Hepatocyte (in vitro differentiated cells): ENCODE results near the gene ZBTB7C.

Experiments
- EZH2 ChIP-seq: fragments of 200-600 bp; sonication (generic); IDR thresholded peaks from 2 replicates; pipeline ENCODE4 v1.6.1; 2016; ENCODE audit warnings: antibody characterized with exemption, mild to moderate bottlenecking, borderline replicate concordance
- EZH2phosphoT487 ChIP-seq: fragments of 200-600 bp; sonication (generic); IDR thresholded peaks from one replicate; pipeline ENCODE4 v1.6.1; 2018; ENCODE audit warnings: antibody characterized with exemption, mild to moderate bottlenecking, low read depth, moderate library complexity; ENCODE audit not compliant: unreplicated experiment, severe bottlenecking
- TF ChIP-seq, protein P1 (sequence below): fragments of 200-600 bp; sonication (generic); IDR thresholded peaks from 2 replicates; pipeline ENCODE4 v1.5.1; 2016; ENCODE audit warnings: antibody characterized with exemption, mild to moderate bottlenecking; ENCODE audit not compliant: poor library complexity

GRCh38 chr18:48119204-48119603 is 290.0 kb downstream of the ZBTB7C start:
- TF ChIP-seq, protein P1, sequence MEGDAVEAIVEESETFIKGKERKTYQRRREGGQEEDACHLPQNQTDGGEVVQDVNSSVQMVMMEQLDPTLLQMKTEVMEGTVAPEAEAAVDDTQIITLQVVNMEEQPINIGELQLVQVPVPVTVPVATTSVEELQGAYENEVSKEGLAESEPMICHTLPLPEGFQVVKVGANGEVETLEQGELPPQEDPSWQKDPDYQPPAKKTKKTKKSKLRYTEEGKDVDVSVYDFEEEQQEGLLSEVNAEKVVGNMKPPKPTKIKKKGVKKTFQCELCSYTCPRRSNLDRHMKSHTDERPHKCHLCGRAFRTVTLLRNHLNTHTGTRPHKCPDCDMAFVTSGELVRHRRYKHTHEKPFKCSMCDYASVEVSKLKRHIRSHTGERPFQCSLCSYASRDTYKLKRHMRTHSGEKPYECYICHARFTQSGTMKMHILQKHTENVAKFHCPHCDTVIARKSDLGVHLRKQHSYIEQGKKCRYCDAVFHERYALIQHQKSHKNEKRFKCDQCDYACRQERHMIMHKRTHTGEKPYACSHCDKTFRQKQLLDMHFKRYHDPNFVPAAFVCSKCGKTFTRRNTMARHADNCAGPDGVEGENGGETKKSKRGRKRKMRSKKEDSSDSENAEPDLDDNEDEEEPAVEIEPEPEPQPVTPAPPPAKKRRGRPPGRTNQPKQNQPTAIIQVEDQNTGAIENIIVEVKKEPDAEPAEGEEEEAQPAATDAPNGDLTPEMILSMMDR = no peak
- no peak for TF ChIP-seq EZH2phosphoT487
- no peak for TF ChIP-seq EZH2
